ENCODE data around the gene DNMT1. TPM values are rescaled to one million over a fixed set of nuclear protein-coding genes. Genes with fewer than 3 reads are reported as not detected.

Gene DNMT1
- total RNA-seq, 1 experiment from 2014 or later = 227 TPM

- Histone ChIP-seq H3K56ac (ENCODE audit: insufficient read length, low read depth, low read length) (no peak overlapping the region), H2AFZ (ENCODE audit: low read length) (no peak overlapping the region), H2BK120ac (ENCODE audit: low read depth, low read length, poor library complexity, severe bottlenecking) (no peak overlapping the region), H3K79me2 (ENCODE audit: insufficient read depth, low read length) (no peaks in the 10 kb centered on the region), H3K27ac (ENCODE audit: insufficient read length, low read depth, low read length) (no peak overlapping the region), H3K9ac (ENCODE audit: extremely low read depth, insufficient read length, low read length) (no peak overlapping the region), H4K20me1 (ENCODE audit: control insufficient read depth, insufficient read depth, insufficient read length) (no peaks in the 10 kb centered on the region), H4K91ac (ENCODE audit: insufficient read length, low read depth, low read length) (no peak overlapping the region), H4K8ac (replicated peaks; ENCODE audit: insufficient read length, low read depth, low read length) (no peak overlapping the region), H3K4me2 (ENCODE audit: insufficient read depth, insufficient read length, low read length) (no peak overlapping the region), H3K14ac (ENCODE audit: insufficient read depth, low read length) (no peak overlapping the region), H2BK15ac (ENCODE audit: low read depth, low read length) (no peak overlapping the region), H2BK20ac (ENCODE audit: low read depth, low read length, poor library complexity, severe bottlenecking) (no peak overlapping the region), H3K4ac (ENCODE audit: low read depth, low read length) (no peak overlapping the region), H3K18ac (ENCODE audit: insufficient read length, low read depth, low read length) (no peak overlapping the region), H3K4me1 (ENCODE audit: insufficient read depth, low read length) (no peaks in the 10 kb centered on the region), H3T11ph (ENCODE audit: low read length) (no peak overlapping the region), H4K5ac (ENCODE audit: insufficient read length, low read depth, low read length) (no peak overlapping the region), H3K27me3 (ENCODE audit: insufficient read depth, low read length) (no peaks in the 10 kb centered on the region), H2AK5ac (ENCODE audit: insufficient read length, low read length) (no peak overlapping the region), H3K23me2 (ENCODE audit: insufficient read length, low read depth, low read length, poor library complexity, severe bottlenecking) (no peaks in the 10 kb centered on the region), H3K23ac (ENCODE audit: insufficient read length, low read depth, low read length) (no peak overlapping the region), H3K9me3 (ENCODE audit: control insufficient read depth, low read depth, low read length) (no peaks in the 10 kb centered on the region), H3K79me1 (ENCODE audit: insufficient read depth, low read depth, low read length, poor library complexity, severe bottlenecking) (no peaks in the 10 kb centered on the region), H2BK12ac (ENCODE audit: insufficient read length, low read depth, low read length) (no peak overlapping the region), H2BK5ac (ENCODE audit: insufficient read length, low read length) (no peak overlapping the region)
- no peak for TF ChIP-seq CTCF (conservative IDR thresholded peaks at IDR 0.05)
- Mint-ChIP-seq H3K27ac (peak overlapping the region in 2 of 3 experiments; percentile 41 to 49; a peak in 2 of 7 replicates), H3K36me3 (ENCODE audit: insufficient read depth in 1 of 3, low read depth in 3 of 3) (peaks cover 3 to 13% (median 8%) of the 10 kb centered on the region in 3 experiments; a peak in 6 of 7 replicates), H3K27me3 (ENCODE audit: low read depth) (no peaks in the 10 kb centered on the region), H3K4me1 (peaks cover 7 to 28% of the 10 kb centered on the region in 2 experiments), H3K4me3 (no peak overlapping the region; a peak in 1 of 5 replicates), H3K9me3 (no peaks in the 10 kb centered on the region)
- DNase-seq = no peak
- WGBS (ENCODE audit: extremely low coverage, insufficient read length, low lambda C conversion rate) = no CpG with 5 or more reads among the region's 23 CpGs
Measured at GRCh38 chr19:10224337-10224736, 29.6 kb upstream of the DNMT1 start.

All from H9 (cell line).